Measurements from ENCODE around the gene NKX1-2.

- TF ChIP-seq EZH2 (IDR thresholded peaks at IDR 0.05; ENCODE audit: borderline replicate concordance, low read depth, low read length, poor library complexity, severe bottlenecking) (no peak), CTCF (conservative IDR thresholded peaks at IDR 0.05; ENCODE audit: low read depth, low read length) (no peak)
Observed at GRCh38 chr10:124417895-124418725, 31.7 kb downstream of the NKX1-2 start.
